ACC112 (cell line): ENCODE results near the gene RIPOR2.

ENCODE experiments used
- H2AFZ ChIP-seq: fragments of 200-600 bp; sonication (generic); one replicate; pipeline ENCODE4 v1.6.0; 2017; ENCODE audit warnings: antibody characterized with exemption, low read length; ENCODE audit not compliant: unreplicated experiment
- H3K27ac ChIP-seq: fragments of 200-600 bp; sonication (generic); 2 replicates; pipeline ENCODE4 v1.5.1; 2014; ENCODE audit warnings: low read depth, mild to moderate bottlenecking, antibody characterized with exemption, low read length, moderate library complexity
- H3K27me3 ChIP-seq: fragments of 200-600 bp; sonication (generic); 2 replicates; pipeline ENCODE4 v1.6.1; 2014; ENCODE audit warnings: mild to moderate bottlenecking, antibody characterized with exemption, low read length, moderate library complexity, mixed read lengths; ENCODE audit not compliant: insufficient read depth
- H3K36me3 ChIP-seq: fragments of 200-600 bp; sonication (generic); 2 replicates; pipeline ENCODE4 v1.6.1; 2016; ENCODE audit warnings: mild to moderate bottlenecking, antibody characterized with exemption, low read length, moderate library complexity, mixed read lengths; ENCODE audit not compliant: insufficient read depth
- H3K4me1 ChIP-seq: fragments of 200-600 bp; sonication (generic); one replicate; pipeline ENCODE4 v1.6.1; 2016; ENCODE audit warnings: low read length, mixed read lengths; ENCODE audit not compliant: insufficient read depth, unreplicated experiment, control insufficient read depth
- H3K4me3 ChIP-seq: fragments of 200-600 bp; sonication (generic); 2 replicates; pipeline ENCODE4 v1.5.1; 2014; ENCODE audit warnings: mild to moderate bottlenecking, low read depth, low read length
- H3K79me2 ChIP-seq: fragments of 200-600 bp; sonication (generic); one replicate; pipeline ENCODE4 v1.6.0; 2016; ENCODE audit warnings: low read length; ENCODE audit not compliant: control insufficient read depth, unreplicated experiment, insufficient read depth

Gene RIPOR2

GRCh38 chr6:24847402-24847801 is 88.4 kb downstream of the RIPOR2 start:
- Histone ChIP-seq H3K4me3 (no peak overlapping the region), H3K4me1 (no peaks in the 10 kb centered on the region), H3K27ac (no peak overlapping the region), H3K36me3 (no peaks in the 10 kb centered on the region), H2AFZ (no peak overlapping the region), H3K27me3 (0 out of 2 replicates have a peak, but pooled peaks cover under 1% of the 10 kb centered on the region), H3K79me2 (no peaks in the 10 kb centered on the region)

DNA sequence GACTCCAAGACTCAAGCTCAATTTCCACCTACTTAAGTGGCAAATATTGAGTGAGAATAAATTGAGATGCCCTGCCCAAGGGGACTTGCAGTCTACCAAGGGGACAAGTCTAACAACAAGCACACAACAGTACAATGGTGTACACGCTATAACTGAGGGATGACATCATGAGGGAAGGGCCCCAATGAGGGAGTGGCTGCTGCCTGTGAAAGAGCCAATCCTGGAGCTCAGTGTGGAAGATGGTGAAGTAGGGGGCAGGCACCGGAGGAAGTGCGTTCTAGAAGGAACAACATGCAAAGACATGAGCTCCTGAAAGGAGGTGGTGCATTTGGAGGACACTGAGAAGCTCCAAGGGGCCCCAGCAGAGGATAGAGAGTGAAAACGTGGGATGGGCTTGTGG is 90.2 kb downstream of the RIPOR2 start:
- H3K4me3 ChIP-seq, result no peak overlapping the region
- H2AFZ ChIP-seq, result no peak overlapping the region
- no peaks in the 10 kb centered on the region for H3K36me3 ChIP-seq
- H3K79me2 ChIP-seq, result no peaks in the 10 kb centered on the region
- H3K27me3 ChIP-seq, result peaks cover 4% of the 10 kb centered on the region; the same call in 1 of the 2 replicates
- no peaks in the 10 kb centered on the region for H3K4me1 ChIP-seq
- no peak overlapping the region for H3K27ac ChIP-seq

- no peak overlapping the region for H3K27ac ChIP-seq
- peaks cover 4% of the 10 kb centered on the region; the same call in 1 of the 2 replicates for H3K27me3 ChIP-seq
- no peaks in the 10 kb centered on the region for H3K36me3 ChIP-seq
- H2AFZ ChIP-seq, result no peak overlapping the region
- H3K4me1 ChIP-seq, result no peaks in the 10 kb centered on the region
- no peaks in the 10 kb centered on the region for H3K79me2 ChIP-seq
- no peak overlapping the region for H3K4me3 ChIP-seq
Measured at GRCh38 chr6:24844903-24845302, 90.9 kb downstream of the RIPOR2 start.

GRCh38 chr6:24844061-24844460 is 91.7 kb downstream of the RIPOR2 start:
- no peak overlapping the region for H3K4me3 ChIP-seq
- H3K27me3 ChIP-seq, result peaks cover 4% of the 10 kb centered on the region; the same call in 1 of the 2 replicates
- no peak overlapping the region for H3K27ac ChIP-seq
- no peaks in the 10 kb centered on the region for H3K36me3 ChIP-seq
- H3K79me2 ChIP-seq, result no peaks in the 10 kb centered on the region
- H3K4me1 ChIP-seq, result no peaks in the 10 kb centered on the region
- H2AFZ ChIP-seq, result no peak overlapping the region

DNA sequence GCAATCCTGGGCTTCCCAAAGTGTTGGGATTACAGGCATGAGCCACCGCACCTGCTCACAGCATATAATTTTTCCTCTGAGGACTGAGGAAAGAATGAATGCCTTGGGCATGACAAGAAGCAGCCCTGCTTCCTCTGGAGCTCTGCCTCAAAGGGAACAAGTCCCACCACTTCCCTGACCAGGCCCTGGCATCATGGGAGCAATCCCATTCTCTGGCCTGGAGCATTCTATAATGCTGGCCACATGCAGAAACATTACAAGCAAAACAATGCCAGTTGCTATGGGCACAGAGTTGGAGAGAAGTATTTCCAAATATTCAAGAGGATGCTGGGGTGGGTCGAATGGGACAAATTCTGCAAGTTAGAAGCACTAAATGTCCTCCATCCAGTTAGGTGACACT is 95.6 kb downstream of the RIPOR2 start:
- H3K4me1 ChIP-seq, result no peaks in the 10 kb centered on the region
- no peak overlapping the region for H3K4me3 ChIP-seq
- H2AFZ ChIP-seq, result no peak overlapping the region
- H3K27ac ChIP-seq, result no peak overlapping the region
- H3K79me2 ChIP-seq, result no peaks in the 10 kb centered on the region
- peaks cover 4% of the 10 kb centered on the region; the same call in 1 of the 2 replicates for H3K27me3 ChIP-seq
- no peaks in the 10 kb centered on the region for H3K36me3 ChIP-seq

DNA sequence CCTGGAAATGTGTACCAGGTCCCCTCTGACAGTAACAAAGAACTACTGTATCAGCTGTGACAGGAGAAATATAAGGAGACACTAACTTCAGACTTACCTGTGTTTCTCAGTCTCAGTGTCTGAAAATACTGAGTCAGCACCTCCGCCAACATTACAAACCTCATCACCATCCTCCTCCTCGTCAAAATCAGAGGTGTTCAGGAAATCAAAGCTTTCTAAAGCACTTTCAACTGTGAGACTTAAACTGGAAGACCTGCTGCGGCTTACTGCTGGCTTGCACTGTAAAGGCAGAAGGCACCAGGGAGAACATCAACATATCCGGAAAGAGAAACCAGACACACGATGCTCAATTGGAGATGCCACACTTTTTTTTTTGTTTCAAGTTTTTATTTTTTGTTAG is 96.8 kb downstream of the RIPOR2 start:
- no peaks in the 10 kb centered on the region for H3K36me3 ChIP-seq
- H2AFZ ChIP-seq, result no peak overlapping the region
- no peak overlapping the region for H3K4me3 ChIP-seq
- H3K27ac ChIP-seq, result no peak overlapping the region
- peaks cover 4% of the 10 kb centered on the region; the same call in 1 of the 2 replicates for H3K27me3 ChIP-seq
- H3K4me1 ChIP-seq, result no peaks in the 10 kb centered on the region
- H3K79me2 ChIP-seq, result no peaks in the 10 kb centered on the region

DNA sequence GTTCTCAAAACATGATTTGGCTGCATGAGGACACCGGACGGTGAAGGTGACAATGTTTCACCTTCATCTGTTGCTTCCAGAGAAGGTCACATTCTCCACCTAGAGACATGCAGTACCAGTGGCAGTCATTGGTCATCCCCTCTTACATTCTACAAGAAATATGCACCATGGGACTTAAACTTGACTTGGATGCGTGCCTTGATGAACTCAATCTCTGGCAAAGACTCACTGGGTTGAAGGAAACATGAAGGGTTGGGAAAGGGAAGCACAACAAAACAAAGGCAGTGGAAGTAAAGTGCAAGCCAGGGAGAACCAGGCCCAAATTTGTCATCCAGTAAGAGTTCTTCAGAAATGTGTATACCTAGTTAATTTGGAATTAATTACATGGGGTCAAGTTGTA is 97.7 kb downstream of the RIPOR2 start:
- Histone ChIP-seq H3K79me2 (no peaks in the 10 kb centered on the region), H3K27me3 (peaks cover 4% of the 10 kb centered on the region; the same call in 1 of the 2 replicates), H3K27ac (no peak overlapping the region), H2AFZ (no peak overlapping the region), H3K36me3 (no peaks in the 10 kb centered on the region), H3K4me1 (no peaks in the 10 kb centered on the region), H3K4me3 (no peak overlapping the region)

- Histone ChIP-seq H3K4me1 (peaks cover 16% of the 10 kb centered on the region), H3K36me3 (no peaks in the 10 kb centered on the region), H3K4me3 (no peak overlapping the region), H3K27ac (no peak overlapping the region), H3K27me3 (no peaks in the 10 kb centered on the region), H3K79me2 (no peaks in the 10 kb centered on the region), H2AFZ (no peak overlapping the region)
Measured at GRCh38 chr6:24836109-24836508, 99.7 kb downstream of the RIPOR2 start.

DNA sequence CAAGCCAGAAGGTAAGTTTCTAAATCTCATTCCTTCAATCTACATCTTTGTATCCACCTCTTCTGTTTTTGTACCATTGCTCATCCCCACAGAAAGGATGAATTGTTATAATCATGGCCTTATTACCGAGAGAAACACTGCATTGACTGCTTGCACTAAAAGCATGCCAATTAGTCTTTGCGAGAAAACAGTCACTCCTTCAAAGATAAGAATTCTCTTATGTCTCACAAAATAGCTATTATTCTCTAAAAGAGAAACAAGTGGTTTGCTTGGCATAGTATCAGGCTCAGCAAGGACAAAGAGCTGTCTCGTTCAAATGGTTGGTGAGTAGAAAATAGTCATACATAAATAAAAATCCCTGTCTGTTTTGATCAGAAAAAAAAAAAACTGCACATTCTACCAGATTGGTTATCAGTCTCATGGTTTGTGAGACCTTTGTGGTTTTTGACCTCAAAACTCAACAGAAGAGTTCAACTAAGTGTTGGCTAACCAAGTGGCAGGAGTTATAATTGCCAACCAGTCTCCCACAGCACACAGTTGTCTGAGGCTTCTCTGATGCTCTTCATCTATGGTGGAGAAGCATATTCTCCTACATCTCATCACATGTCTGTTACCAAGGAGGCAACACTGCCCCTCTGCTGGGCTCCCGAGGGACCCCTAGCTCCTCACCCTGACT is 101.9 kb downstream of the RIPOR2 start:
- H3K79me2 ChIP-seq, result no peaks in the 10 kb centered on the region
- H3K4me1 ChIP-seq, result peaks cover 16% of the 10 kb centered on the region
- H3K36me3 ChIP-seq, result no peaks in the 10 kb centered on the region

GRCh38 chr6:24832794-24833193 is 103.0 kb downstream of the RIPOR2 start:
- Histone ChIP-seq H3K36me3 (no peaks in the 10 kb centered on the region), H3K79me2 (no peaks in the 10 kb centered on the region), H3K27me3 (no peaks in the 10 kb centered on the region), H3K4me3 (peak overlapping the region; percentile 20; the same call in 1 of the 2 replicates), H3K4me1 (peaks cover 16% of the 10 kb centered on the region), H3K27ac (peak overlapping the region; percentile 60), H2AFZ (peak overlapping the region; percentile 39)

More for the DNA sequence above, 101.9 kb downstream of the RIPOR2 start:
- H2AFZ ChIP-seq, result no peak overlapping the region
- no peak overlapping the region for H3K4me3 ChIP-seq
- no peaks in the 10 kb centered on the region for H3K27me3 ChIP-seq
- no peak overlapping the region for H3K27ac ChIP-seq
